ENCODE measurements around the gene NOCT.
"Not testable (repeated sequence)": the region's sequence is repeated elsewhere in the genome, so short reads cannot be mapped to it uniquely, and the experiment has no call there.

NOCT gene

GRCh38 chr4:139015269-139015947 lies at the start of gene NOCT:
Gene NOCT (plus strand): TSS chr4:139015781. CDS start chr4:139015982, 201 bp downstream.
- DNase-seq, result peak; percentile 52

- no peak for DNase-seq
Observed at GRCh38 chr4:138967313-138967712, 48.3 kb upstream of the NOCT start.

- no peak for DNase-seq
Observed at GRCh38 chr4:138972956-138973801, 42.4 kb upstream of the NOCT start.

- DNase-seq, result no peak
Observed at GRCh38 chr4:138975225-138975624, 40.4 kb upstream of the NOCT start.

GRCh38 chr4:138976526-138976925 lies 39.1 kb upstream of the NOCT start:
- DNase-seq, result no peak

GRCh38 chr4:138977524-138977923 lies 38.1 kb upstream of the NOCT start:
- no peak for DNase-seq

GRCh38 chr4:138978028-138978585 lies 37.5 kb upstream of the NOCT start:
- no peak for DNase-seq

GRCh38 chr4:138978600-138978999 lies 37.0 kb upstream of the NOCT start:
- DNase-seq, result no peak

GRCh38 chr4:138979742-138980141 lies 35.8 kb upstream of the NOCT start:
- no peak for DNase-seq

GRCh38 chr4:138981930-138982390 lies 33.6 kb upstream of the NOCT start:
- DNase-seq, result no peak

GRCh38 chr4:138982754-138983153 lies 32.8 kb upstream of the NOCT start:
- no peak for DNase-seq

- DNase-seq, result no peak
Observed at GRCh38 chr4:138983690-138984089, 31.9 kb upstream of the NOCT start.

- DNase-seq, result no peak
Observed at GRCh38 chr4:138984647-138985046, 30.9 kb upstream of the NOCT start.

- no peak for DNase-seq
Observed at GRCh38 chr4:138992676-138993075, 22.9 kb upstream of the NOCT start.

- DNase-seq, result no peak
Observed at GRCh38 chr4:138996090-138996489, 19.5 kb upstream of the NOCT start.

- DNase-seq, result no peak
Observed at GRCh38 chr4:138999666-139000065, 15.9 kb upstream of the NOCT start.

GRCh38 chr4:139000134-139000533 lies 15.4 kb upstream of the NOCT start:
- not testable (repeated sequence) for DNase-seq

- not testable (repeated sequence) for DNase-seq
Observed at GRCh38 chr4:139001430-139001829, 14.2 kb upstream of the NOCT start.

GRCh38 chr4:139003668-139004067 lies 11.9 kb upstream of the NOCT start:
- DNase-seq, result not testable (repeated sequence)

GRCh38 chr4:139005774-139006173 lies 9.8 kb upstream of the NOCT start:
- no peak for DNase-seq

GRCh38 chr4:139007640-139008039 lies 7.9 kb upstream of the NOCT start:
- DNase-seq, result no peak

- DNase-seq, result not testable (repeated sequence)
Observed at GRCh38 chr4:139008278-139008677, 7.3 kb upstream of the NOCT start.

GRCh38 chr4:139009702-139010101 lies 5.9 kb upstream of the NOCT start:
- no peak for DNase-seq
